Measurements from ENCODE around the gene PRSS2. TPM values are rescaled to one million over a fixed set of nuclear protein-coding genes. Genes with fewer than 3 reads are reported as not detected.

PRSS2 gene
- total RNA-seq, 1 donor from 2014 or later, result not detected

Other genes with a start within 250 kb of the PRSS2 start
- 1.5 and 2.1 TPM in 2 replicates for gene PRSS1, start 21.5 kb upstream of the PRSS2 start, total RNA-seq
- 3.3 and 7.7 TPM in 2 replicates for gene EPHB6, start 84.1 kb downstream of the PRSS2 start, total RNA-seq
- gene TRPV6, start 114.8 kb downstream of the PRSS2 start, total RNA-seq, result 7.6 and 10.6 TPM in 2 replicates
- gene TRPV5, start 162.8 kb downstream of the PRSS2 start, total RNA-seq, result not detected in 2 replicates
- gene LLCFC1, start 168.5 kb downstream of the PRSS2 start, total RNA-seq, result not detected in 2 replicates
- gene KEL, start 191.4 kb downstream of the PRSS2 start, total RNA-seq, result not detected in 2 replicates